Esophagus squamous epithelium (tissue), 5 donors: Measurements from ENCODE around the gene ARHGAP40. TPM values are rescaled to one million over a fixed set of nuclear protein-coding genes. Genes with fewer than 3 reads are reported as not detected.

ENCODE experiments used
- DNase-seq: peaks from one replicate; lab custom pipeline; 2025; lab: John Stamatoyannopoulos, UW
- H3K27ac ChIP-seq, 4 donors: fragments of 200-600 bp; sonication (generic); one replicate each; pipeline ENCODE4 v1.5.1; 2016 to 2019; ENCODE audit warnings: mild to moderate bottlenecking in 1 of 4
- H3K27me3 ChIP-seq, 4 donors: fragments of 200-600 bp; sonication (generic); 1 replicate in 3 of 4; 2 replicates in 1 of 4; pipeline versions ENCODE4 v1.5.1 to v1.6.0; 2017 to 2021; ENCODE audit warnings: antibody characterized with exemption in 1 of 4
- H3K36me3 ChIP-seq, 3 donors: fragments of 200-600 bp; sonication (generic); one replicate each; pipeline ENCODE4 v1.5.1; 2016 to 2019
- H3K4me1 ChIP-seq, 3 donors: fragments of 200-600 bp; sonication (generic); one replicate each; pipeline ENCODE4 v1.5.1; 2017 to 2019
- H3K4me3 ChIP-seq, 4 donors: fragments of 200-600 bp; sonication (generic); 1 replicate in 3 of 4; 2 replicates in 1 of 4; pipeline ENCODE4 v1.5.1; 2016 to 2019; ENCODE audit warnings: mild to moderate bottlenecking in 2 of 4, moderate library complexity in 1 of 4
- H3K9me3 ChIP-seq, 3 donors: fragments of 200-600 bp; sonication (generic); one replicate each; pipeline ENCODE4 v1.5.1; 2016 to 2019
- CTCF ChIP-seq, 6 experiments: fragments of 450-650 bp in 4 of 6; fragments of 200-600 bp in 2 of 6; sonication (generic) in 2 of 6; IDR thresholded peaks; one replicate each; pipeline ENCODE4 v1.5.1; 2016 to 2019; ENCODE audit warnings: antibody characterized with exemption in 6 of 6, mild to moderate bottlenecking in 4 of 6, moderate library complexity in 4 of 6
- POLR2A ChIP-seq, 4 donors: fragments of 450-650 bp; IDR thresholded peaks; one replicate each; pipeline ENCODE4 v1.6.1; 2017; ENCODE audit warnings: antibody characterized with exemption in 4 of 4, mild to moderate bottlenecking in 4 of 4, moderate library complexity in 3 of 4
- WGBS, 2 donors: methylation state at CpG; one replicate each; pipeline ENCODE4 v1.1.5; 2018; 5-methylcytosine and 5-hydroxymethylcytosine counted together
- intact Hi-C: fragments of 100-400 bp; cut with DNase I; formaldehyde crosslinking; loops from one replicate; pipeline ENCODE4 v1.15.0; 2022
- total RNA-seq, 4 donors: library from RNA; depleted of rRNA; stranded (reverse); fragments of >200 nt; gene quantifications; one replicate each; pipeline ENCODE4 v1.1.0, GENCODE V29; 2016
- donor health status: DM: yes; HTN: yes; CAD: no.

Gene ARHGAP40
- total RNA-seq, 4 donors from 2014 or later, result 4.7 to 14.8 (median 12.4) TPM

- Histone ChIP-seq H3K9me3 (no peaks in the 10 kb centered on the region), H3K4me1 (no peaks in the 10 kb centered on the region), H3K27ac (no peak overlapping the region), H3K36me3 (peaks cover 0 to 100% (median 0%) of the 10 kb centered on the region in 3 donors), H3K27me3 (no peaks in the 10 kb centered on the region), H3K4me3 (no peak overlapping the region)
- no peak for DNase-seq
- TF ChIP-seq CTCF (IDR thresholded peaks at IDR 0.05) (no peak), POLR2A (IDR thresholded peaks at IDR 0.05) (no peak)
- intact Hi-C loops, result no loop called here
- WGBS, 2 donors, result 89 to 95% methylated on average over 3 of the region's 3 CpGs
These were observed 42.8 kb upstream of the ARHGAP40 start for GRCh38 chr20:38558596-38559360.

DNA sequence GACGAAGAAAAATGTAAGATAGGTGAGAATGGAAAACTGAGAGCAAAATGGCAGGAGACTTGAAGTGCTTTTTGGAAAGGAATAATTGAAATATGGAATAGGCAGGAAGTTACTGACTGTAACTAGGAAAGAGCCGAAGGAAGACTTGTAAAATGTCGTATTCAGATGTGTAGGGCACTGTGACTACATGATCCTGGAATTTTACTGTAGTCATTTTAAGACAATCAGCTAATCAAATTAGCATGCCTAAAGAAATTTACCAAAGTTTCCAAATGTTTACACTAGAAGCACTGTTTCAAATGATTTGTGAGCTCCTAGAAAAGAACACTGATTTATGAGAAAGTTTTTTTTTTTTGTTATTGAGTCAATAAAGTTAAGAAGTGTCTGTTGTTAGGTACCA is 41.8 kb upstream of the ARHGAP40 start:
- no peak for DNase-seq
- H3K9me3 ChIP-seq, result no peaks in the 10 kb centered on the region
- TF ChIP-seq POLR2A (IDR thresholded peaks at IDR 0.05) (no peak), CTCF (IDR thresholded peaks at IDR 0.05) (no peak)
- no peaks in the 10 kb centered on the region for H3K4me1 ChIP-seq
- H3K27me3 ChIP-seq, result no peaks in the 10 kb centered on the region
- H3K4me3 ChIP-seq, result no peak overlapping the region
- 94 to 98% methylated on average over 3 of the region's 3 CpGs for WGBS, 2 donors
- intact Hi-C loops, result no loop called here
- peaks cover 0 to 100% (median 0%) of the 10 kb centered on the region in 3 donors for H3K36me3 ChIP-seq
- H3K27ac ChIP-seq, result no peak overlapping the region

DNA sequence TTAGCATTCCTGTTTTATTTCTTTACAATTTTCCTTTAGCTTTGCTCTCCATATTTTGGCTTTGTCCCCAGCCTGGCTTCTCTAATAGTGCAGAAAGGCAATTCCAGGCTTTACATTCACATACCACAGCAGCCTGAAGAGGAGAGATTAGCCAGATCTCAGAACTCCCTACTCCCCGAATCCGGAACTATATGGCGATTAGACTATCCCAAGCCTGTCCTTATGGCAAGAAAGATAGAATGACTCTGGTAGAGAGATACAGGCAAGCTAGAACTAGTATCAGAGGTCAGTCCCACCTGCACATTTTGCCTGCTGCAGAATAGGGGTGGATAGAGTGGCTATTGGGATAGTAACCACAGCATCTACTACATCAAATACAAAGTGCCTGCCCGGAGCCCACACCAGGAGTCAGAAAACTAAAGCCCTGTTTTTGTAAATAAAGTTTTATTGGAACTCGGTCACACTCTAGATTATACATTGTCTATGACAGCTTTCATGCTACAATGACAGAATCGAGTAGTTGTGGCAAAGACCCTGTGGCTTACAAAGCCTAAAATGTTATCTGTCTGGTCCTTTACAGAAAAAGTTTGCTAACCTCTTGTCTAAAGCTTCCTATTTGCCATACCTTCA is 37.7 kb upstream of the ARHGAP40 start:
- intact Hi-C loops, result no loop called here
- no peak overlapping the region for H3K4me3 ChIP-seq
- H3K9me3 ChIP-seq, result no peaks in the 10 kb centered on the region
- H3K27me3 ChIP-seq, result no peaks in the 10 kb centered on the region
- H3K27ac ChIP-seq, result no peak overlapping the region
- no peak for DNase-seq
- WGBS, 2 donors, result 95 to 96% methylated on average over 6 of the region's 6 CpGs
- no peaks in the 10 kb centered on the region for H3K4me1 ChIP-seq
- peaks cover 0 to 99% (median 0%) of the 10 kb centered on the region in 3 donors for H3K36me3 ChIP-seq
- TF ChIP-seq POLR2A (IDR thresholded peaks at IDR 0.05), result no peak
- no peak for TF ChIP-seq CTCF (IDR thresholded peaks at IDR 0.05)

DNA sequence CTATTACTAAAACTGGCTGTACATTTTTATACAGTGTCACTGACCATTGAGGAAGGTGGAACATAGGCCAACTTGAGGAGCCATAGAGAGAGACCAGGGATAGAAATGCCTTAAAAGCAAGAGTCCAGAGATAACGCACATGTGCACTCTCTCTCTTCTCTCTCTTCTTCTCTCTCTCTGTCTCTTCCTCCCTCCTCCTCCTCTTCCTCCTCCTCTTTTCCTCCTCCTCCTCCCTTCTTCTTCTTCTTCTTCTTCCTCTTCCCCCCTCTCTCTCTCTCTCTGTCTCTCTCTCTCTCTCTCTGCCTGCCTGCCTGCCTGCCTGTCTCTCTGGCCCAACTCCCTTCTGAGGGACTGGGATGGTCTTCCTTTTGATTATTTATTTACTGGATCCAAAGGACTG is 36.9 kb upstream of the ARHGAP40 start:
- TF ChIP-seq POLR2A (IDR thresholded peaks at IDR 0.05) (no peak), CTCF (IDR thresholded peaks at IDR 0.05) (no peak)
- no peak for DNase-seq
- Histone ChIP-seq H3K4me1 (no peaks in the 10 kb centered on the region), H3K9me3 (no peaks in the 10 kb centered on the region), H3K4me3 (no peak overlapping the region), H3K27ac (no peak overlapping the region), H3K36me3 (peaks cover 0 to 99% (median 0%) of the 10 kb centered on the region in 3 donors), H3K27me3 (no peaks in the 10 kb centered on the region)
- 89 to 97% methylated on average over 1 of the region's 1 CpG for WGBS, 2 donors
- intact Hi-C loops, result no loop called here

DNA sequence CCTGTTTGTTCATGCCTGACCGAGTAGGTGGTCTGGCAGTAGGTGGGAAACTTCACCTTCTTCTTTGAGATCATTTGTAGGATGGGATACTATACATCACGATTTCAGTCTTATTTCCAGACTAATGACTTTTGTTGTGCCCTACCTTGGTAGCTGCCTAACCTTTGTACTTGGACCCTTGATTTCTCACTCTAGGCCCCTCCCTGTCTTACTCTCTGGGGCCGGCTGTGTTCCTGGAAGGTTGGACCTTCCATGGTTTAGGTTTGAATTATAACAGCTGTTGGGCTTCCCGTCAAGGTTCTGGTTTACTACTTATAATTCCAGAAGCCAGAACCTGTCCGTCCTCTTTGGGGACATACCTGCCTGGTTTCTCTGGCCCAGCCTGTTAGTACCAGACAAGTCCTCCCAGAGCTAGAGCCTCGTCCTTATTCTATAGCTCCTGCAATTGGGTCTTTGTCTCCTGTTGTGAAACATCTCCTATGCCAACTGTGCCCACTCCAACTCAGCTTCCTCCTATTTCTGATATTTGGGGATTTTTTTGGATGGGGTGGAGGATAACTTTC is 35.5 kb upstream of the ARHGAP40 start:
- WGBS, 2 donors, result 76 to 86% methylated on average over 6 of the region's 6 CpGs
- intact Hi-C loops, result no loop called here
- no peaks in the 10 kb centered on the region for H3K9me3 ChIP-seq
- no peak overlapping the region for H3K4me3 ChIP-seq
- no peaks in the 10 kb centered on the region for H3K4me1 ChIP-seq
- TF ChIP-seq POLR2A (IDR thresholded peaks at IDR 0.05) (no peak), CTCF (IDR thresholded peaks at IDR 0.05) (no peak)
- no peaks in the 10 kb centered on the region for H3K27me3 ChIP-seq
- DNase-seq, result no peak
- H3K27ac ChIP-seq, result no peak overlapping the region
- H3K36me3 ChIP-seq, result peaks cover 0 to 99% (median 2%) of the 10 kb centered on the region in 3 donors
